CD4-positive, alpha-beta T cell treated with Interleukin-4 for 1 hour (primary cell): ENCODE measurements around the gene PIGH.

Experiments
- DNase-seq, 2 donors: peaks; one replicate each; pipeline ENCODE4 v3.0.0-alpha.2; 2020 to 2022

Gene PIGH

GRCh38 chr14:67573228-67574010 is 26.6 kb downstream of the PIGH start:
- DNase-seq = no peak

GRCh38 chr14:67572608-67573007 is 27.5 kb downstream of the PIGH start:
- DNase-seq = no peak

GRCh38 chr14:67571991-67572323 is 28.1 kb downstream of the PIGH start:
- no peak for DNase-seq

- peak; percentile 68 to 72 for DNase-seq
Observed at GRCh38 chr14:67571275-67571990, 28.6 kb downstream of the PIGH start.

GRCh38 chr14:67570453-67570852 is 29.6 kb downstream of the PIGH start:
- DNase-seq = no peak

- DNase-seq = no peak
Observed at GRCh38 chr14:67569651-67570290, 30.3 kb downstream of the PIGH start.

GRCh38 chr14:67569011-67569650 is 30.9 kb downstream of the PIGH start:
- DNase-seq = no peak

GRCh38 chr14:67567654-67568053 is 32.4 kb downstream of the PIGH start:
- no peak for DNase-seq

- no peak for DNase-seq
Observed at GRCh38 chr14:67566908-67567307, 33.2 kb downstream of the PIGH start.

GRCh38 chr14:67564236-67564635 is 35.8 kb downstream of the PIGH start:
- no peak for DNase-seq

GRCh38 chr14:67562776-67563150 is 37.3 kb downstream of the PIGH start:
- no peak for DNase-seq

GRCh38 chr14:67562025-67562775 is 37.9 kb downstream of the PIGH start:
- no peak for DNase-seq

- DNase-seq = no peak
Observed at GRCh38 chr14:67559639-67560038, 40.4 kb downstream of the PIGH start.

- DNase-seq = no peak
Observed at GRCh38 chr14:67557656-67558055, 42.4 kb downstream of the PIGH start.

- DNase-seq = no peak
Observed at GRCh38 chr14:67557118-67557517, 43.0 kb downstream of the PIGH start.

GRCh38 chr14:67556671-67557070 is 43.4 kb downstream of the PIGH start:
- no peak for DNase-seq

GRCh38 chr14:67555518-67556090 is 44.5 kb downstream of the PIGH start:
- DNase-seq = no peak

GRCh38 chr14:67554341-67554740 is 45.7 kb downstream of the PIGH start:
- no peak for DNase-seq

GRCh38 chr14:67553547-67553946 is 46.5 kb downstream of the PIGH start:
- DNase-seq = no peak

GRCh38 chr14:67551940-67552339 is 48.1 kb downstream of the PIGH start:
- no peak for DNase-seq

GRCh38 chr14:67551123-67551522 is 48.9 kb downstream of the PIGH start:
- DNase-seq = no peak

- no peak for DNase-seq
Observed at GRCh38 chr14:67549734-67550133, 50.3 kb downstream of the PIGH start.
